IPS-18c (cell line): Measurements from ENCODE around the gene CTRB2.

Experiments
- H3K4me3 ChIP-seq: 2 replicates; pipeline ENCODE4 v1.7.0; 2013; ENCODE audit warnings: low read depth, mild to moderate bottlenecking, low read length, moderate library complexity; ENCODE audit not compliant: insufficient read depth
- H3K9me3 ChIP-seq: one replicate; pipeline ENCODE4 v1.6.1; 2013; ENCODE audit warnings: mild to moderate bottlenecking, low read length, moderate library complexity; ENCODE audit not compliant: control insufficient read depth, insufficient read depth

CTRB2 gene

GRCh38 chr16:75198135-75198600 lies 8.8 kb downstream of the CTRB2 start:
- Histone ChIP-seq H3K4me3 (no peak overlapping the region), H3K9me3 (no peaks in the 10 kb centered on the region)

GRCh38 chr16:75197522-75198134 lies 9.3 kb downstream of the CTRB2 start:
- no peak overlapping the region for H3K4me3 ChIP-seq
- H3K9me3 ChIP-seq: no peaks in the 10 kb centered on the region

- Histone ChIP-seq H3K4me3 (no peak overlapping the region), H3K9me3 (no peaks in the 10 kb centered on the region)
These were observed 10.1 kb downstream of the CTRB2 start for GRCh38 chr16:75196836-75197235.

- H3K4me3 ChIP-seq: no peak overlapping the region
- no peaks in the 10 kb centered on the region for H3K9me3 ChIP-seq
These were observed 10.9 kb downstream of the CTRB2 start for GRCh38 chr16:75195811-75196790.

DNA sequence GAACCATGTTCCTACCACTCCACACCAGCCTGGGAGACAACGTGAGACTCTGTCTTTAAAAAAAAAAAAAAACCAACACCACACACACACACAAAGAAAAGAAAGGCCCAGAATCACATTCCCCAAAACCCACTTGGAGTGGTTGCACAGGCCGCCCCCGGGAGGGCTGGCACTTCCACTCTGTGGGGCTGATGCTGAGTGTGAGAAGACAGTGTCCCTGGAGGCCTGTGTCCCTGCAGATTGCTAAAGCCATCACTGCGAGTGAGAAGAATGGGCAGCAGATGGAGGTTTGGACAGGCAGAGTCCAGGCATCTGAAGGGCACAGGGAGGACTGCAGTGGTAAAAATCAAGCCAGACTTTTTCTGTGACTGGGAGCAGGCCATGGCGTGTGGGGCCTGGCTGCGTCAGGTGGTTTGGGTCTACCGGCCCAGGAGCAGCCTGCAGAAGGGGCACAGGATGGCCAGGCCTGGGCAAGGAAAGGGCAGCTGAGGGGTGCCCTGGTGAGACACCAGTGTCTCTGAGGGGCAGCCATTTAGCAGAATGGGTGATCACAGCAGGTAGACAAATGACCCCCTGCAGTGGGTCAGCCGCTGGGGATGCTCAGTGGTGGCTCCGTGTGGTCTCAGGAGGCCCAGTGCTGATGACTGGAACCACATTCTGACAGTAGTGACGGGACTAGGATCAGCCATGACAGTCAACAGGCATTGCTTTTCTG lies 13.1 kb downstream of the CTRB2 start:
- Histone ChIP-seq H3K9me3 (no peaks in the 10 kb centered on the region), H3K4me3 (no peak overlapping the region)

- H3K9me3 ChIP-seq: no peaks in the 10 kb centered on the region
- H3K4me3 ChIP-seq: no peak overlapping the region
These were observed 13.7 kb downstream of the CTRB2 start for GRCh38 chr16:75193265-75193650.

GRCh38 chr16:75192606-75193264 lies 14.2 kb downstream of the CTRB2 start:
- H3K4me3 ChIP-seq: no peak overlapping the region
- H3K9me3 ChIP-seq: no peaks in the 10 kb centered on the region

GRCh38 chr16:75189638-75190245 lies 17.2 kb downstream of the CTRB2 start:
- no peak overlapping the region for H3K4me3 ChIP-seq
- no peaks in the 10 kb centered on the region for H3K9me3 ChIP-seq

- no peaks in the 10 kb centered on the region for H3K9me3 ChIP-seq
- no peak overlapping the region for H3K4me3 ChIP-seq
These were observed 18.0 kb downstream of the CTRB2 start for GRCh38 chr16:75188832-75189477.

- Histone ChIP-seq H3K9me3 (no peaks in the 10 kb centered on the region), H3K4me3 (no peak overlapping the region)
These were observed 25.3 kb downstream of the CTRB2 start for GRCh38 chr16:75181630-75182029.

- no peak overlapping the region for H3K4me3 ChIP-seq
- H3K9me3 ChIP-seq: peaks cover 7% of the 10 kb centered on the region
These were observed 27.8 kb downstream of the CTRB2 start for GRCh38 chr16:75179208-75179607.

DNA sequence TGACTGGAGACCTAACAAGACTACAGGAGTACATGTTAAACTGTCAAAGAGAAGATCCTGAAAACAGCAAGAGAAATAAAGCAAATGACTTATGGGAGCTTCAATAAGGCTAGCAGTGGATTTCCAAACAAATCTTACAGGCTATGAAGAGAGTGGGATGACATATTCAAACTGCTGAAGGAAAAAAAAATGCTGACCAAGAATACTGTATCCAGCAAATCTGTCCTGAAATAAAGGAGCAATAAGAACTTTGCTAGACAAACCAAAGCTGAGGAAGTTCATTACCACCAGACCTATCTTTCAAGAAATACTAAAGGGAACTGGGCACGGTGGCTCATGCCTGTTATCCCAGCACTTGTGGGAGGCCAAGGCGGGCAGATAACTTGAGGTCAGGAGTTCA lies 30.0 kb downstream of the CTRB2 start:
- Histone ChIP-seq H3K9me3 (peaks cover 9% of the 10 kb centered on the region), H3K4me3 (no peak overlapping the region)

DNA sequence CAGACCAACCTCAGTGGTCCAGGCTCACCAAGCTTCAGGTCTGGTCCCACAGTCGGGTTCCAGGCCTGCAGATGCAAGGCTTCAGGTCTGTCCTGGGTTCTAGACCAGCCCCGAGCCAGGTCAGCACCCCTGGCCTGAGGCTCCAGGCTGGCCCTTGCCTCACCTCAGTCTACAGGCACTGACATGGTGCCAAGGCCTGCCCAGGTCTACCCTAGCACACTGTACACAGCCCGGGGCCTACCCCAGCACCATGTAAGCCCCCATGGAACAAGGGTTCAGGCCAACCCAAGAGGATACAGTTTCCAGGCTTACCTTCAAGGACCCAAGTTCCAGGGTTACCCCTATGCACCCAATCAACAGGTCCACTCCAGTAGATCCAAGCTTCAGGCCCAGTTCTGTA lies 31.9 kb downstream of the CTRB2 start:
- Histone ChIP-seq H3K4me3 (no peak overlapping the region), H3K9me3 (peaks cover 11% of the 10 kb centered on the region)

- H3K4me3 ChIP-seq: no peak overlapping the region
- H3K9me3 ChIP-seq: peaks cover 13% of the 10 kb centered on the region
These were observed 34.4 kb downstream of the CTRB2 start for GRCh38 chr16:75172578-75172977.

DNA sequence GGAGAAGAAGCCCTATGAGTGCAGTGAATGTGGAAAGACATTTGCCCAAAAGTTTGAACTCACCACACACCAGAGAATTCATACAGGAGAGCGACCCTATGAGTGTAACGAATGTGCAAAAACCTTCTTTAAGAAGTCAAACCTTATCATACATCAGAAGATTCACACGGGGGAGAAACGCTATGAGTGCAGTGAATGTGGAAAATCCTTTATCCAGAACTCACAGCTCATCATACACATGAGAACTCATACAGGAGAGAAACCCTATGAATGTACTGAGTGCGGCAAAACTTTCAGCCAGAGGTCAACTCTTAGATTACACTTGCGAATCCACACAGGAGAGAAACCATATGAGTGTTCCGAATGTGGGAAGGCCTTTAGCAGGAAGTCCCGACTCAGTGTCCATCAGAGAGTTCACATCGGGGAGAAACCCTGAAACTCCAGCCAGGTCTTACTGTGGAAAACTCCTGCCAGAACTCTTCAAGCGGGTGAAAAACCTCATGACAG lies 37.0 kb downstream of the CTRB2 start:
- peaks cover 18% of the 10 kb centered on the region for H3K9me3 ChIP-seq
- H3K4me3 ChIP-seq: no peak overlapping the region

DNA sequence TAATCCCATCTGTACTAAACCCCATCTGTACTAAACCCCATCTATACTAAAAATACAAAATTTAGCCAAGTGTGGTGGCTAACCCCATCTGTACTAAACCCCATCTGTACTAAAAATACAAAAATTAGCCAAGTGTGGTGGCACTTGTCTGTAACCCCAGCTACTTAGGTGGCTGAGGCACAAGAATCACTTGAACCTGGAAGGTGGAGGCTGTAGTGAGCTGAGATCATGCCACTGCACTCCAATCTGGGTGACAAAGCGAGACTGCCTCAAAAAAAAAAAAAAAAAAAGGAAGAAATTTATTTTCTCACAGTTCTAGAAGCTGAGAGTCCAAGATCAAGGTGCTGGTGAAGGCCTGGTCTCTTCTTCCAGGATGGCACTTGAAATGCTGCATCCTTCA lies 46.6 kb downstream of the CTRB2 start:
- Histone ChIP-seq H3K4me3 (no peak overlapping the region), H3K9me3 (peaks cover 2% of the 10 kb centered on the region)
